Measurements from ENCODE around the gene SRPX2. TPM values are rescaled to one million over a fixed set of nuclear protein-coding genes. Genes with fewer than 3 reads are reported as not detected.

Gene SRPX2
- polyA plus RNA-seq, 1 donor (not counting 4 experiments of a cell fraction or from before 2014, with no cell fraction given) = 4.0 TPM

DNA sequence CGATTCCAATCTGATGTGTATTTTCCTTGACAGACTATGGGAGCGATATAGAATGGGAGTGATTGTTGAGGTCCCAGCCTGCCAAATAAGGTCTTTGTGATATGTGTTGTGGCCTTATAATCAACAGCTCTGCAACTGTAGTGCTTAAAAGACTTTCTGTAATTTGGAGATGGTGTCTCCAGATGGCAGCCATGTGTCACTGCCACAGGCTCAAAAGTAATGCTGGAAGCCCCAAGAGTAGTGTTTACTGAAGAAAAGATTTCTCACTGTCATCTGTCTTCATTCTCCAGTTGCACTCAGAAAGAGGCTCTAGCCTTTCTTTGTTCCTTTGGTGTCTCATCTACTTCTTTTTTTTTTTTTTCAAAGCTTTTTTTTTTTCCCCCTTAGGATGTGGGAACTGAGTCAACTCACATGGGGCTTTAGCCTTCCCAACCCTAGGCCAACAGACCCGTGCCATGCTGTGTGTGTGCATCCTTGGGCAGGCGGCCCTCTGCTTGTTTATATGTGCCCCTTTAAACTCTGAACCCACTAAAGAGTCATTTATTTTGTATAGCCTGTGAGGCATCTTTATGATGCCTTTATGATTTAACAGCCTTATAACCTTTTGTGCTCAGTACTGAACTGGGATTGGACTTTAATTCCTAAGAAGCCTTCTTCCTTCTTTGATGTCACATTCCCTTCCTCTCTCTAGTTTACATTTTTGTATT is 15.6 kb downstream of the SRPX2 start:
- Histone ChIP-seq H3K4me2 (ENCODE audit: control insufficient read depth, extremely low read depth, insufficient read depth, low read depth, low read length) (no peak overlapping the region), H3K9me1 (ENCODE audit: control insufficient read depth, extremely low read depth, insufficient read depth, low read length) (no peaks in the 10 kb centered on the region), H3K4me1 (ENCODE audit: control insufficient read depth, extremely low read depth, insufficient read depth, low read length) (no peaks in the 10 kb centered on the region), H3K79me2 (ENCODE audit: control insufficient read depth, insufficient read depth, low read length) (no peaks in the 10 kb centered on the region), H2AFZ (ENCODE audit: control insufficient read depth, low read length) (no peak overlapping the region), H3K9me3 (ENCODE audit: control insufficient read depth, low read depth, low read length) (no peaks in the 10 kb centered on the region), H3K4me3 (ENCODE audit: control insufficient read depth in 2 of 3, extremely low read depth in 1 of 3, insufficient read depth in 2 of 3, low read depth in 1 of 3, low read length in 3 of 3) (no peak overlapping the region), H3K36me3 (ENCODE audit: control insufficient read depth in 2 of 2, extremely low read depth in 1 of 2, insufficient read depth in 2 of 2, low read length in 2 of 2) (no peaks in the 10 kb centered on the region), H3K9ac (ENCODE audit: control insufficient read depth, extremely low read depth, insufficient read depth, low read length) (no peak overlapping the region), H3K27ac (ENCODE audit: control insufficient read depth, insufficient read depth, low read length) (no peak overlapping the region), H4K20me1 (ENCODE audit: control insufficient read depth, extremely low read depth, insufficient read depth, low read length) (no peaks in the 10 kb centered on the region), H3K27me3 (ENCODE audit: control insufficient read depth, extremely low read depth, insufficient read depth, low read length) (no peaks in the 10 kb centered on the region)
- DNase-seq (ENCODE audit: low read depth, low spot score) (no peak), FAIRE-seq (no peak)
- no peak for TF ChIP-seq EZH2 (IDR thresholded peaks at IDR 0.05; ENCODE audit: low read length)
- TF ChIP-seq, protein P1, sequence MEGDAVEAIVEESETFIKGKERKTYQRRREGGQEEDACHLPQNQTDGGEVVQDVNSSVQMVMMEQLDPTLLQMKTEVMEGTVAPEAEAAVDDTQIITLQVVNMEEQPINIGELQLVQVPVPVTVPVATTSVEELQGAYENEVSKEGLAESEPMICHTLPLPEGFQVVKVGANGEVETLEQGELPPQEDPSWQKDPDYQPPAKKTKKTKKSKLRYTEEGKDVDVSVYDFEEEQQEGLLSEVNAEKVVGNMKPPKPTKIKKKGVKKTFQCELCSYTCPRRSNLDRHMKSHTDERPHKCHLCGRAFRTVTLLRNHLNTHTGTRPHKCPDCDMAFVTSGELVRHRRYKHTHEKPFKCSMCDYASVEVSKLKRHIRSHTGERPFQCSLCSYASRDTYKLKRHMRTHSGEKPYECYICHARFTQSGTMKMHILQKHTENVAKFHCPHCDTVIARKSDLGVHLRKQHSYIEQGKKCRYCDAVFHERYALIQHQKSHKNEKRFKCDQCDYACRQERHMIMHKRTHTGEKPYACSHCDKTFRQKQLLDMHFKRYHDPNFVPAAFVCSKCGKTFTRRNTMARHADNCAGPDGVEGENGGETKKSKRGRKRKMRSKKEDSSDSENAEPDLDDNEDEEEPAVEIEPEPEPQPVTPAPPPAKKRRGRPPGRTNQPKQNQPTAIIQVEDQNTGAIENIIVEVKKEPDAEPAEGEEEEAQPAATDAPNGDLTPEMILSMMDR (optimal IDR thresholded peaks at IDR 0.05 in 1 of 3, IDR thresholded peaks at IDR 0.05 in 1 of 3, conservative IDR thresholded peaks at IDR 0.05 in 1 of 3; ENCODE audit: extremely low read depth in 1 of 3, insufficient read depth in 2 of 3, low read length in 3 of 3) = no peak
- dilution Hi-C loops (cut with MboI; ENCODE audit: extremely low pct_ligation_motif_present, low sequenced_read_pairs) = no loop called here

GRCh38 chrX:100662170-100662569 is 18.2 kb downstream of the SRPX2 start:
- Histone ChIP-seq H3K79me2 (ENCODE audit: control insufficient read depth, insufficient read depth, low read length) (no peaks in the 10 kb centered on the region), H3K4me3 (ENCODE audit: control insufficient read depth in 2 of 3, extremely low read depth in 1 of 3, insufficient read depth in 2 of 3, low read depth in 1 of 3, low read length in 3 of 3) (no peak overlapping the region), H3K27me3 (ENCODE audit: control insufficient read depth, extremely low read depth, insufficient read depth, low read length) (no peaks in the 10 kb centered on the region), H3K4me2 (ENCODE audit: control insufficient read depth, extremely low read depth, insufficient read depth, low read depth, low read length) (no peak overlapping the region), H3K9ac (ENCODE audit: control insufficient read depth, extremely low read depth, insufficient read depth, low read length) (no peak overlapping the region), H3K36me3 (ENCODE audit: control insufficient read depth in 2 of 2, extremely low read depth in 1 of 2, insufficient read depth in 2 of 2, low read length in 2 of 2) (no peaks in the 10 kb centered on the region), H3K9me3 (ENCODE audit: control insufficient read depth, low read depth, low read length) (no peaks in the 10 kb centered on the region), H3K27ac (ENCODE audit: control insufficient read depth, insufficient read depth, low read length) (no peak overlapping the region), H4K20me1 (ENCODE audit: control insufficient read depth, extremely low read depth, insufficient read depth, low read length) (no peaks in the 10 kb centered on the region), H3K9me1 (ENCODE audit: control insufficient read depth, extremely low read depth, insufficient read depth, low read length) (no peaks in the 10 kb centered on the region), H3K4me1 (ENCODE audit: control insufficient read depth, extremely low read depth, insufficient read depth, low read length) (no peaks in the 10 kb centered on the region), H2AFZ (ENCODE audit: control insufficient read depth, low read length) (no peak overlapping the region)
- no peak for FAIRE-seq
- TF ChIP-seq, protein P1 (optimal IDR thresholded peaks at IDR 0.05 in 1 of 3, IDR thresholded peaks at IDR 0.05 in 1 of 3, conservative IDR thresholded peaks at IDR 0.05 in 1 of 3; ENCODE audit: extremely low read depth in 1 of 3, insufficient read depth in 2 of 3, low read length in 3 of 3) = no peak
- TF ChIP-seq EZH2 (IDR thresholded peaks at IDR 0.05; ENCODE audit: low read length) = no peak
- dilution Hi-C loops (cut with MboI; ENCODE audit: extremely low pct_ligation_motif_present, low sequenced_read_pairs) = no loop called here
- no peak for DNase-seq (ENCODE audit: low read depth, low spot score)
